Frontal cortex (tissue), 4 donors: Measurements from ENCODE around the gene DAGLB. TPM values are rescaled to one million over a fixed set of nuclear protein-coding genes. Genes with fewer than 3 reads are reported as not detected.
"Not testable (repeated sequence)": the region's sequence is repeated elsewhere in the genome, so short reads cannot be mapped to it uniquely, and the experiment has no call there.

Experiments used
- DNase-seq, 2 donors: peaks; one replicate each; pipeline ENCODE4 v3.0.0; 2012; ENCODE audit warnings: low spot score in 2 of 2
- FAIRE-seq: peaks from 2 replicates; lab custom pipeline; 2012; peaks lifted over from hg19 to GRCh38; lab: Jason Lieb, UNC
- total RNA-seq: library from RNA; depleted of rRNA; stranded (reverse); fragments of >200 nt; gene quantifications from one replicate; pipeline ENCODE4 v1.2.3, GENCODE V29; 2014
- donor health status: control.
- donor health status: control.
- donor health status: control.

DAGLB gene
- total RNA-seq, 1 donor from 2014 or later, result 25.7 TPM

GRCh38 chr7:6461946-6462550 lies 14.3 kb upstream of the DAGLB start:
- FAIRE-seq, result no peak
- DNase-seq, result no peak

- FAIRE-seq, result no peak
- DNase-seq, result no peak
Observed at GRCh38 chr7:6460990-6461584, 13.3 kb upstream of the DAGLB start.

GRCh38 chr7:6460303-6460702 lies 12.5 kb upstream of the DAGLB start:
- FAIRE-seq (no peak), DNase-seq (no peak)

GRCh38 chr7:6458676-6459075 lies 10.9 kb upstream of the DAGLB start:
- DNase-seq, FAIRE-seq: not testable (repeated sequence)

GRCh38 chr7:6453734-6454133 lies 6.0 kb upstream of the DAGLB start:
- no peak for FAIRE-seq
- DNase-seq, result no peak

- FAIRE-seq (no peak), DNase-seq (no peak)
Observed at GRCh38 chr7:6451224-6451705, 3.5 kb upstream of the DAGLB start.

- not testable (repeated sequence) for FAIRE-seq, DNase-seq
Observed at GRCh38 chr7:6450591-6450990, 2.8 kb upstream of the DAGLB start.

- not testable (repeated sequence) for FAIRE-seq, DNase-seq
Observed at GRCh38 chr7:6449884-6450283, 2.1 kb upstream of the DAGLB start.

- no peak for DNase-seq
- no peak for FAIRE-seq
Observed at GRCh38 chr7:6448943-6449543, 1.3 kb upstream of the DAGLB start.

GRCh38 chr7:6446838-6447580 lies 745 bp downstream of the DAGLB start:
- FAIRE-seq, result no peak
- no peak for DNase-seq

- DNase-seq (no peak), FAIRE-seq (no peak)
Observed at GRCh38 chr7:6444516-6445269, 3.1 kb downstream of the DAGLB start.

GRCh38 chr7:6443372-6443941 lies 4.3 kb downstream of the DAGLB start:
- no peak for DNase-seq
- FAIRE-seq, result no peak

- FAIRE-seq (no peak), DNase-seq (no peak)
Observed at GRCh38 chr7:6442114-6442513, 5.6 kb downstream of the DAGLB start.

GRCh38 chr7:6440381-6440780 lies 7.4 kb downstream of the DAGLB start:
- FAIRE-seq (no peak), DNase-seq (no peak)

GRCh38 chr7:6438427-6438826 lies 9.3 kb downstream of the DAGLB start:
- FAIRE-seq (no peak), DNase-seq (no peak)

GRCh38 chr7:6437251-6437650 lies 10.5 kb downstream of the DAGLB start:
- DNase-seq, result no peak
- FAIRE-seq, result no peak

GRCh38 chr7:6436385-6436685 lies 11.4 kb downstream of the DAGLB start:
- FAIRE-seq (no peak), DNase-seq (no peak)

GRCh38 chr7:6435486-6436384 lies 12.0 kb downstream of the DAGLB start:
- FAIRE-seq, result no peak

More at GRCh38 chr7:6435486-6436384, 12.0 kb downstream of the DAGLB start:
- DNase-seq, result peak in 1 of 2 donors; percentile 80
